ENCODE results near the gene GGA3. TPM values are rescaled to one million over a fixed set of nuclear protein-coding genes. Genes with fewer than 3 reads are reported as not detected.

GGA3 gene
- total and polyA plus RNA-seq, 10 donors: 14.1 to 73.7 (median 45.5) TPM

- intact Hi-C loops (cut with DNase I; ENCODE audit: low total_unique reads): no loop called here
- H3K4me1 ChIP-seq: peaks cover 7 to 61% (median 44%) of the 10 kb centered on the region in 6 donors
- H3K27ac ChIP-seq: peak overlapping the region in 4 of 8 donors; percentile 25 to 77 (median 56)
- TF ChIP-seq CTCF (IDR thresholded peaks at IDR 0.05 in 8 of 11, conservative IDR thresholded peaks at IDR 0.05 in 3 of 11) (no peak), POLR2AphosphoS5 (IDR thresholded peaks at IDR 0.05) (no peak), POLR2A (IDR thresholded peaks at IDR 0.05) (no peak)
- 84 to 97% (median 88%) methylated on average over 7 to 12 of the region's 12 CpGs for WGBS, 5 donors
- H3K36me3 ChIP-seq: peaks cover 3 to 100% (median 98%) of the 10 kb centered on the region in 6 donors
- DNase-seq: no peak
- H3K27me3 ChIP-seq (replicated peaks in 1 of 7): no peaks in the 10 kb centered on the region
- H3K4me3 ChIP-seq: peak overlapping the region in 1 of 8 donors; percentile 21
- H3K9me3 ChIP-seq: no peaks in the 10 kb centered on the region
Observed at GRCh38 chr17:75239214-75239613, 22.2 kb downstream of the GGA3 start.

- Histone ChIP-seq H3K27ac (peak overlapping the region in 4 of 8 donors; percentile 25 to 77 (median 56)), H3K9me3 (no peaks in the 10 kb centered on the region), H3K4me3 (peak overlapping the region in 1 of 8 donors; percentile 21), H3K27me3 (replicated peaks in 1 of 7) (no peaks in the 10 kb centered on the region), H3K4me1 (peaks cover 7 to 57% (median 40%) of the 10 kb centered on the region in 6 donors), H3K36me3 (peaks cover 3 to 100% (median 96%) of the 10 kb centered on the region in 6 donors)
- intact Hi-C loops (cut with DNase I; ENCODE audit: low total_unique reads): no loop called here
- TF ChIP-seq CTCF (IDR thresholded peaks at IDR 0.05 in 8 of 11, conservative IDR thresholded peaks at IDR 0.05 in 3 of 11) (peak; percentile 67 to 89 (median 80)), POLR2AphosphoS5 (IDR thresholded peaks at IDR 0.05) (peak; percentile 63 to 73 (median 70)), POLR2A (IDR thresholded peaks at IDR 0.05) (no peak)
- 30 to 51% (median 45%) methylated on average over 12 to 13 of the region's 13 CpGs for WGBS, 5 donors
- DNase-seq: peak; percentile 86
Observed at GRCh38 chr17:75238684-75239191, 22.7 kb downstream of the GGA3 start.

DNA sequence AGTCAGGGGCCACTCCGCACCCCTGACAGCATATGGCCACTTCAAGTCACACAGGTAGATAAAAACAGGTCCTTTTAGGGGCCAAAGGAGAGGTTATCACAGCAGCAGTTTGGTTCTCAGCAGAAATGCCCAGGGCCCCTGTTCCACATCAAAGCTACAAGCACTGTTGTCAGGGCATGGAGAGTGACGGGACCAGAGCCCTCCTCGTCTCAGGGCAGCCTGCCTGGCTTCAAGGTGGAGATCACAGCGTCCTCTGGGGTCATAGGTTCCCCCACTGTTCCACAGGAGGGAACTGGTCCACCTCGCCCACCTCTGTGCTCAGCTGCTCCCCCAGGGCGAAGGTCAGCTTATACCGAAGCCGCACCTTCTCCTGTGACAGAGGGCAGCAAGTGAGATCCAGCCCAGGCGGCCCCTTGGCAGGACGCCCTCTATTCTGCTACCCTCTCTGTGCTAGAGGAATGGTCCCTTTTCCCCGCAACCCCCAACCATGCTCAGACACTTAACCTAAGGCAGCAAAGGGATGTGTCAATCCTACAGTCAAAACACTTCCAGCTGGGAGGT, 23.3 kb downstream of the GGA3 start:
- H3K4me1 ChIP-seq: peaks cover 7 to 50% (median 34%) of the 10 kb centered on the region in 6 donors
- 89 to 95% (median 91%) methylated on average over 7 to 11 of the region's 11 CpGs for WGBS, 5 donors
- H3K36me3 ChIP-seq: peaks cover 3 to 100% (median 96%) of the 10 kb centered on the region in 6 donors
- intact Hi-C loops (cut with DNase I; ENCODE audit: low total_unique reads): no loop called here
- H3K4me3 ChIP-seq: no peak overlapping the region
- no peak for DNase-seq
- H3K9me3 ChIP-seq: no peaks in the 10 kb centered on the region
- H3K27me3 ChIP-seq (replicated peaks in 1 of 7): no peaks in the 10 kb centered on the region
- TF ChIP-seq CTCF (IDR thresholded peaks at IDR 0.05 in 8 of 11, conservative IDR thresholded peaks at IDR 0.05 in 3 of 11) (no peak), POLR2A (IDR thresholded peaks at IDR 0.05) (no peak), POLR2AphosphoS5 (IDR thresholded peaks at IDR 0.05) (no peak)
- H3K27ac ChIP-seq: peak overlapping the region in 4 of 8 donors; percentile 25 to 77 (median 56)
